GM21360 (cell line): ENCODE results near the gene MRPL41.
"Not testable (repeated sequence)": the region's sequence is repeated elsewhere in the genome, so short reads cannot be mapped to it uniquely, and the experiment has no call there.

Experiments
- ATAC-seq: cut with Tn5 transposase; IDR thresholded peaks from one replicate; pipeline ENCODE4 v1.9.1; 2021; ENCODE audit warnings: mild to moderate bottlenecking, moderate library complexity; ENCODE audit not compliant: unreplicated experiment

MRPL41 gene

DNA sequence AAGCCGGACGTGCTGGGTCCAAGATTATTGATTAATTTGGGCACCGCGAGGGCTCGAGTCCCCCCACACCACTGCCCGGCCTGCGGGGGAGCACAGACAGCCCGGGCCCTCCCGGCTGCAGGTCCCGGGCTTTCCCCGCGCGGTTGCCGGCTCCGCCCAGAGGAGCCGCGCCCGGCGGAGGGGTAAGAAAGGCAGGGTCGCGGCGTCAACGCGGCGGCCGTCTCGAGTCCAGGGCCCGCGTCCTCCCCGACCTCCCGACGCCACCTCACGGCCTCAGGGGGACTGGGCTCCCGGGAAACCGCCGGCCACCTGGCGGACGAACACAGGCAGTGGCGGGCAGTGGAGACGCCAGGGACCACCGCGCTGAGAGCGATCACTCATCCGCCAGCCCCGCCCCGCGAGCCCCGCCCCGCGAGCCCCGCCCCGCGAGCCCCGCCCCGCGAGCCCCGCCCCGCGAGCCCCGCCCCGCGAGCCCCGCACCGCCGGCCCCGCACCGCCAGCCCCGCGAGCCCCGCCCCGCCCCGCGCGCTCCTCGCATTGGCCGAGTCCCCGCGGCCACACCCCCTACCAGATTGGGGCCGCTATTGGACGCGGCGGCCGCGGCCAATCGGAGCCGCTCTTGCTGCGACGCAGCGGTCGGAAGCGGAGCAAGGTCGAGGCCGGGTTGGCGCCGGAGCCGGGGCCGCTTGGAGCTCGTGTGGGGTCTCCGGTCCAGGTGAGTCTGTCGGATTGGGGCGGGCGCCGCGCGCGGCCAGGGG is at the start of gene MRPL41:
Gene MRPL41 (plus strand): TSS at position 616 of the 758 bp plus-strand sequence. CDS start 203 bp downstream, outside the sequence.
- peak; percentile 72 for ATAC-seq

DNA sequence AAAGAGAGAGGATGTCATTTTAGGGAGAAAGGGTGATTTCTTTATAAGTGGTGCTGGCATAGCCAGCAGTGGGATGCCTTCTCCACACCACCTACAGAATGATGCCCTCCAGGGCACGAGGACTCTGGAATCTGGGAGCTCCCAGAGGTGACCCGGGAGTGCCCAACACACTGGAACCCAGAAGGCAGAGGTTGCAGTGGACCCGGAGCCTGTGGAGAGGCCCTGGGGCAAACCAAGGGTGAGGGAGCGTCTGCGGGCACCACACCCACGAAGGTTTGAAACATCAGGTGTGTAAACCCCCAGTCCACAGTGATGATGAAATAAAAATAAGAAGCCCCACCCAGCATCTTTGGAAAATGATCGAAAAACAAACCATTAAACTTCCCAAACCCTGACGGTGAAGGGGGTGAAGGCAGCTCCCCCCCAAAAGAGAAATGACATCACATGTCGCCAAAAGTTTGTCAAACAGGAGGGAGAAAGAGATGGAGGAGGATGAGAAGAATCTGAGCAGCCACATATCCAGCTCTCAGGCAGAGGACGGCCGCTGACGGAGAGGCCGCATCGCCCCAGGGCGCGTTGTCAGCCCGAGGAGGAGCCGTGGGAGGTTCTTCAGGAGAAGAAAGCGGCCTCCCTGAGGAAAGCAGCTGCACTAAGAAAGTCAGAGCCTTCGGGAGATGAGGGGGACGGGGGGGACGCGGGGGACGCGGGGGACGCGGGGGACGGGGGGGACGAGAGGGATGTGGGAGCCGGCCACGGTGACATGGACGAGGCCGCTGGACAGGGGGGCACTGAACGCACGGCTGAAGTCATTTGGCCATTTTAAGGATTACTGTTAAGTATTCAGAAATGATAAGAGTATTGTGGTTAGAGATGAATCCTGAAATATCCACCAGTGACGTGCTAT is 49.4 kb upstream of the MRPL41 start:
- ATAC-seq, result no peak

DNA sequence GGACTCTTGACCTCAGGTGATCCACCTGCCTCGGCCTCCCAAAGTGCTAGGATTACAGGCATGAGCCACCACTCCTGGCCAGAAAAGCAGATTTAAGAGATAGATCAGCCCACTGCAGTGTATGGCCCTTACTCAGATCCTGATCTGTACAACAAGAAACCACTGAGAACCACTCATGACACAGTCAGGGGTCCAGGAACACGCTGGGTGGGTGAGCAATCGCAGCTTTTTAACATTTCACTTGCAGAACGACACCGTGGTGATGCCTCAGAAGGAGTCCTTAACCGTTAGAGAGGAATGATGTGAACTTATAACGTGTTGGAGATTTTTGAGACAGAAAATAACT is 47.3 kb upstream of the MRPL41 start:
- ATAC-seq, result no peak

DNA sequence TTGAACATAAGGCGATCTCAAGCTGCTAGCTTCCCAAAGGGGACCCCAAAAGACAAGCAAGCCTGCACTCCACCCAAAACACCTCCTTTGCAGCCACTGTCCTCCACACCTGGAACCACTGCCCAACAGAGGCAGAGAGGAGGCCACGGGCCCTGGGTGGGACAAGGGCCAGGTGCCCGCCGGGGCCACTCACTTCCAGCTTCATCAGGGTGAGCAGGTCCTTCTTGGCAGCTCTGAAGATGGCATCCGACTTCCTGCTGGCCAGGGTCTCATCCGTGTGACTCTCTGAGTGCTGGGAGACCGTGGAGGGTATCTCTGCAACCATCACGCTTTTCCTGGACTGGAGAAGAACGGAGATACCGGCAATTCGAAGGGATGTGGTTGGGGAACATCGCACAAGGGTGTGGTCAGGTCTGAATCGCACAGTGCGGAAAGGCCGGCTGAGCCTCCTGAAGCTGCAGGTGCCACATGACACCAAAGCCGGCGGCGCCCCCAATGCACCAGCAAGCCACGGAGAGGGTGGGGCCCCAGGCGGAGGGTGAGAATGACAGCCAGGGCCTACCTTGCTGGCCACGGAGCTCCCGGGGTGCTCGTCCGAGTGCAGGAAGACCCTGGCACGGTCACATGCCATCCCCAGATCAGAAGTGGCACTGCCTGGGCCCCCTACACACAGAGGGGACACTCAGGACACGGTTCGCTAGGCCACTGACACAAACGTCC is 46.1 kb upstream of the MRPL41 start:
- no peak for ATAC-seq

DNA sequence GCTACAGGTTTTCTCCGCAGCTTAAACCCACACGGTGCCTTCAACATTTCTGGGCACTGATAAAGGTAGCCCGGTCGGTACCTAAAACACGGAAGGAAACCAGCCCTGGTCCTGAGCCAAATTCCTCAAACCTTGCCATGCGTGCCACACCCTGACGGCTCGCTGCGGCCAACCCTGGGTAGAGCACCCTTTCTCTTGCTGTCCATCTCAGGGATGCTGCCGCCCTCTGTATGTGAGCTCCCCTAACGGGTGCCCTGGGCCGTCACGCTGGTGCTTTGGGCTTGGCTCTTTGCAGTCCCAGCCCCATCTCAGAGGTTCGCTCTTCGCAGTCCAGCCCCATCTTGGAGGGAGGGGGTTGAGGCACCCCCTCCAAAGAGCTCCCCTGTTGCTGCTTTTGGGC is 45.4 kb upstream of the MRPL41 start:
- ATAC-seq, result no peak

DNA sequence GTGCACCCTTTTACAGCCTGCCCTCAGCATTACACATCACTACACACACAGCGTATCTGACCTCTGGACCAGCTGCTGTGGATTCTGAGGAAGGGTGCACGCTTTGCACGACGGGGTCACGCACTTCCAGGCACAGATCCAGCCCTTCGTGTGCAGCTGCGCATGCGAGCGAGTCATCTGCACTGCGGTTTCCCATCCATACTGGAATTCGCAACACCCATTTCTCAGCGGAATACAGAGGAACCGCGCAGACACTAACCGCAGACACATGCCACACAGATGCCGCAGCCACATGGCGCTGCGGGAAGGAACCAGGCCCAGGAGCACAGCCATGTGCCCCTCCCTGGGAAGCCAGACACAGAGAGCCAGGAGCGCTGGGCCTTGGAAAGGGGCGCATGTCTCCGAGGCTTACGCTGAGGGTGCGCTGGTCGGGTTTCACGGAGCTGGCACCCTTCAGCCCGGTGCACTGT is 44.9 kb upstream of the MRPL41 start:
- no peak for ATAC-seq

DNA sequence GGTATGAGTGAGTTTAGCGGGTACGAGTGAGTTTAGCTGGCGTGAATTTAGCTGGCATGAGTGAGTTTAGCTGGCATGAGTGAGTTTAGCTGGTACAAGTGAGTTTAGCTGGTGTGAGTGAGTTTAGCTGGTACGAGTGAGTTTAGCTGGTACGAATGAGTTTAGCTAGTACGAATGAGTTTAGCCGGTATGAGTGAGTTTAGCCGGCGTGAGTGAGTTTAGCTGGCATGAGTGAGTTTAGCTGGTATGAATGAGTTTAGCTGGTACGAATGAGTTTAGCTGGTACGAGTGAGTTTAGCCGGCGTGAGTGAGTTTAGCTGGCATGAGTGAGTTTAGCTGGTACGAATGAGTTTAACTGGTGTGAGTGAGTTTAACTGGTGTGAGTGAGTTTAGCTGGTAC is 42.5 kb upstream of the MRPL41 start:
- ATAC-seq, result no peak

DNA sequence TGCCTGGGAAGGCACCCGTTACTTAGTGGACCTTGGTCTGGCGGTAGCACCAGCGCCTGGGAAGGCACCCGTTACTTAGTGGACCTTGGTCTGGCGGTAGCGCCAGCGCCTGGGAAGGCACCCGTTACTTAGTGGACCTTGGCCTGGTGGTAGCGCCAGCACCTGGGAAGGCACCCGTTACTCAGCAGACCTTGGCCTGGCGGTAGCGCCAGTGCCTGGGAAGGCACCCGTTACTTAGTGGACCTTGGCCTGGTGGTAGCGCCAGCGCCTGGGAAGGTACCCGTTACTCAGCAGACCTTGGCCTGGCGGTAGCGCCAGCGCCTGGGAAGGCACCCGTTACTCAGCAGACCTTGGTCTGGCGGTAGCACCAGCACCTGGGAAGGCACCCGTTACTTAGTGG is 40.6 kb upstream of the MRPL41 start:
- ATAC-seq, result not testable (repeated sequence)

DNA sequence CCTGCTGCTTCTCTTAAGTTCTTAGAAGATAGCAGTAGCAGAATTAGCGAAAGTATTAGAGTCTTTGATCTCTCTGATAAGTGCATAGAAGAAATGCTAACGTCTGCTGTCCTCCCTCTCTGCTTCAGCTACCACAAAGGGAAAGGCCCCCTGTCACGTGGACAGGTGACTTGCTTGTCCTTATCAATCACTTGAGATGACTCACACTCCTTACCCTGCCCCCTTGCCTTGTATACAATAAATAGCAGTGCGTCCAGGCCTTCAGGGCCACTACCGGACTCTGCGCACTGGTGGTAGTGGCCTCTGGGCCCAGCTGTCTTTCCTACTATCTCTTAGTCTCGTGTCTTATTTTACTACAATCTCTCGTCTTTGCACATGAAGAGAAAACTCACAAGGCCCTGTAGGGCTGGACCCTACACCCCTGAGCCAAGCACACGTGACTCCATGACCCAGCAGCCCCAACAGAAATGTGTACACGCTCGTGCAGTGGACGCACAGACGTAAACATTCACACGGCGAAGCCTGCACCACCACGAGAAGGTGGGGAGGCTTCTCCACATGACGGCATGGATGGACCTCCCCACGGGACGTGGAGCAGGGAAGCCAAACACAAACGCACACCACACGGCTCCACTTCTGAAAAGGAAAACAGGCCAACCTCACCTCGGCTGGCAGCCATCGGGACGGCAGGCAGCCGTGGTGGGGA is 39.8 kb upstream of the MRPL41 start:
- no peak for ATAC-seq

DNA sequence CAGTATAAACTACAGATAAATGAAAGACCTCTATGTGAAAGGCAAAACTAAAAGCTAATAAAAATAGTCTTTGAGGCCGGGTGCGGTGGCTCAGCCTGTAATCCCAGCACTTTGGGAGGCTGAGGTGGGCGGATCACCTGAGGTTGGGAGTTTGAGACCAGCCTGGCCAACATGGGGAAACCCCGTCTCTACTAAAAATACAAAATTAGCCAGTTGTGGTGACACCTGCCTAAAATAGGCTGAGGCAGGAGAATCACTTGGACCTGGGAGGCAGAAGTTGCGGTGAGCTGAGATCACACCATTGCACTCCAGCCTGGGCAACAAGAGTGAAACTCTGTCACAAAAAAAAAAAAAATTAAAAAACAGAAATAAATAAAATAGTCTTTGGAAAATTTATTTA is 38.5 kb upstream of the MRPL41 start:
- not testable (repeated sequence) for ATAC-seq

DNA sequence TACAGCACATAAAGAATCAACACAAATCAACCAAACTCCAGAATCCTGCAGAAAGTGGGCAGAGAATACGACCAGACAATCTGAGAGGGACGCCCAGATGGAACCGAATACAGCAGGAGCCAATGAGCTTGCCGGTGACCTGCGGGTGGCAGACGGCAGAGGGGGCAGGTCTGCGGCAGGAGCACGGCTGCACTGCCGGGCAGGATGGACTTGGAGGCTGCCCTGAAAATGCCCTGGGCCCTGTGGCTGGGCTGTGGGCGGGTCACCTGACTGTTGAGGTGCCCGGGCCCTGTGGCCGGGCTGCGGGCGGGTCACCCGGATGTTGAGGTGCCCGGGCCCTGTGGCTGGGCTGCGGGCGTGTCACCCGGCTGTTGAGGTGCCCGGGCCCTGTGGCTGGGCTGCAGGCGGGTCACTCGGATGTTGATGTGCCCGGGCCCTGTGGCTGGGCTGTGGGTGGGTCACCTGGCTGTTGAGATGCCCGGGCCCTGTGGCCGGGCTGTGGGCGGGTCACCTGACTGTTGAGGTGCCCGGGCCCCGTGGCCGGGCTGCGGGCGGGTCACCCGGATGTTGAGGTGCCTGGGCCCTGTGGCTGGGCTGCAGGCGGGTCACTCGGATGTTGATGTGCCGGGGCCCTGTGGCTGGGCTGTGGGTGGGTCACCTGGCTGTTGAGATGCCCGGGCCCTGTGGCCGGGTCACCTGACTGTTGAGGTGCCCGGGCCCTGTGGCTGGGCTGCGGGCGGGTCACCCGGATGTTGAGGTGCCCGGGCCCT is 37.7 kb upstream of the MRPL41 start:
- not testable (repeated sequence) for ATAC-seq

DNA sequence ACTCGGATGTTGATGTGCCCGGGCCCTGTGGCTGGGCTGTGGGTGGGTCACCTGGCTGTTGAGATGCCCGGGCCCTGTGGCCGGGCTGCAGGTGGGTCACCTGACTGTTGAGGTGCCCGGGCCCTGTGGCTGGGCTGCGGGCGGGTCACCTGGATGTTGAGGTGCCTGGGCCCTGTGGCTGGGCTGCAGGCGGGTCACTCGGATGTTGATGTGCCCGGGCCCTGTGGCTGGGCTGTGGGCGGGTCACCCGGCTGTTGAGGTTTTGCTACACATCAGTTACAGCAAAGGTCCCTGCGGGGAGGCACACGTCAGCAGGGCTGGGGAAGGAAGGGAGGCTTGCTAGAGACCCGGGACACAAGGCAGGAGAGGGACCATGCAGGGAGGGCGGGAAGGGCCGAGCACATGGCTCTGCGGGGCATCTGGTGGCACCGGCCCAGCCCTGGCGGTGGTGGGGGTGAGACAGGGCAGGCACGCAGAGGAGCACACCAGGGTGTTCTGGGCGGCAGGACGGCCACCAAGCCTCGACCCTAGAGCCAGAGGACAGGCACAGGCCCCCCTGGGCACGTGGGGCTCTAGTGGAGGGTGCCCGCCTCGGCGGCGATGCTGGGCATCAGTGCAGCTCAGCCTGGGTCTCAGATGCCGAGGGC is 36.9 kb upstream of the MRPL41 start:
- ATAC-seq, result no peak

DNA sequence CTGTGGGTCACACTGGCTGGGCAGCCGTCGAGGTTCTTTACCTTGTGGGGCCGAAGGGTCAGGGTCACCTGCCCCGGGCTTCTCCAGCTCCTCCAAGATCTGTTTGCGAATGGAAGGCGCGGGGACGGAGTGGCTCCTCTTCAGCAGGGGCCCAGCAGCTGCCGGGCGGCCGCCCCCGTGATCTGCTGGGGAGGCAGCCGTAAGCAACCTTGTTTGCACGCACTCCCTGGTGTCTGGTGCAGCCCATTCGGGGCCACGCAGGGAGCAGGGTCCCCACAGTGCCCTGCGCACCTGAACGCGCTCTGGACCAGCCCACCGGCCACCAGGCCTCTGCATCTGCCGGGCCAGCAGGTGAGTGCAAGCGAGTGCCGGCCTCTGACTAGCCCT is 36.3 kb upstream of the MRPL41 start:
- no peak for ATAC-seq

DNA sequence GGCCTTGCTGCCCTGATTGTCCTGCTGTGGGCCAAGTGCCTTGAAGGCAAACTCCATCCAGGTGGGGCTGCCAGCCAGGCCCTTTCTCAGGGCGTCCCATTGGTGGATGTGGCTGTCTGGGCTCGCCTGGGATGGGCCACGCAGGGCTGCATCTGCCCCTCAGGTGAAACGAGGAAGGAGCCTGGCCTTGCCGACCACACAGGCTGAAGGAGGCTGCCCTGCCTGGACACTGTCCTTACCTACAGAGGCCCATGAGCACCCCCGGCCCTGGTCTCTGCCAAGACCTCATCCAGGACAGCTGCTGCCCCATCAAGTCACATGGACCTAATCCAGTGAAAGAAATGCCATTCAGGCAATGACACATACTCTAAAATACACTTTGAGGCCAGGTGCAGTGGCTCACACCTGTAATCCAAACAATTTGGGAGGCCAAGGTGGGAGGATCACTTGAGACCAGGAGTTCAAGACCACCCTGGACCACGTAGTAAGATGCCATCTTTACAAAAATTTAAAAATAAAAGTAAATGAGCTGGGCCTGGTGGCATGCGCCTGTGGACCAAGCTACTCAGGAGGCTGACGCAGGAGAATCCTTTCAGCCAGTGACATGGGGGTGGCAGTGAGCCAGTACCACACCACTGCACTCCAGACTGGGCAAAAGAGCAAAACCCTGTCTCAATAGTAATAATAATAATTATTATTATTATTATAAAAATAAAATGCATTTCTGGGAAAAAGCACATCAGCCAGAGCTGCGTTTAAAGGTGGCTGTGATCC is 35.3 kb upstream of the MRPL41 start:
- ATAC-seq, result no peak

DNA sequence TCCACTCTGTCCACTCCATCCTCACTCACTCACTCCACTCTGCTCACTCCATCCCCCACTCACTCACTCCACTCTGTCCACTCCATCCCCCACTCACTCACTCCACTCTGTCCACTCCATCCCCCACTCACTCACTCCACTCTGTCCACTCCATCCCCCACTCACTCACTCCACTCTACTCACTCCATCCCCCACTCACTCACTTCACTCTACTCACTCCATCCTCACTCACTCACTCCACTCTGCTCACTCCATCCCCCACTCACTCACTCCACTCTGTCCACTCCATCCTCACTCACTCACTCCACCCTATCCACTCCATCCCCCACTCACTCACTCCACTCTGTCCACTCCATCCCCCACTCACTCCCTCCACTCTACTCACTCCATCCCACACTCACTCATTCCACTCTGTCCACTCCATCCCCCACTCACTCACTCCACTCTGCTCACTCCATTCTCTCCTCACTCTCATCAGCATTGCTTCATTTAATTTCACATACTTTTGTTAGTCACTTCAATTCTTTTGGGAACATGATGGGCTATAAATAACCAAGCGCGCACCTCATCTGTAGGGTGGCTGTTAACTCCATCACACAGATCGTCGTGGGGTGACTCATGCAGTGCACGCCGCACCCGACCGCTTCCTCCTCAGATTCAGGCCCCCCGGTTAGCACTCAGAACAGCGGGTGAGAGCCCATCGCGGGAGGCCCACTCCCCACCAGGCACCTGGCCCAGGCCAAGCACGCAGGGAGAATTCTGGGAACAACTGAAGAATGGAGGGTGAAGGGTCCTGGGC is 32.8 kb upstream of the MRPL41 start:
- ATAC-seq, result not testable (repeated sequence)

DNA sequence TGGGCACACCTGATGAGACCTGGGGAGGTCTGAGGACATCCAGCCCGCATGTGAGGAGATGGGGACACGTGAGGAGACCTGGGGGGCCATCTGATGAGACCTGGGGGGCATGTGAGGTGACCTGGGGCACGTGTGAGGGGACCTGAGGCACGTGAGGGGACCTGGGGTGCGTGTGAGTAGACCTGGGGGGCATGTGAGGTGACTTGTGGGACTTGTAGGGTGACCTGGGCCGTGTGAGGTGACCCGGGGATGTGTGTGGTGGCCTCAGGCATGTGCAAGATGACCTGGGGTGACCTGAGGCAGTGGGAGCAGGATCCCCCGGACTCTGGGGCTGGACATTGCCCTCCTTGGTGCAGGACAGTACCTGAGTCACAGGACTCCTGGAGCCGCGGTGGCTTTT is 32.1 kb upstream of the MRPL41 start:
- ATAC-seq, result no peak

DNA sequence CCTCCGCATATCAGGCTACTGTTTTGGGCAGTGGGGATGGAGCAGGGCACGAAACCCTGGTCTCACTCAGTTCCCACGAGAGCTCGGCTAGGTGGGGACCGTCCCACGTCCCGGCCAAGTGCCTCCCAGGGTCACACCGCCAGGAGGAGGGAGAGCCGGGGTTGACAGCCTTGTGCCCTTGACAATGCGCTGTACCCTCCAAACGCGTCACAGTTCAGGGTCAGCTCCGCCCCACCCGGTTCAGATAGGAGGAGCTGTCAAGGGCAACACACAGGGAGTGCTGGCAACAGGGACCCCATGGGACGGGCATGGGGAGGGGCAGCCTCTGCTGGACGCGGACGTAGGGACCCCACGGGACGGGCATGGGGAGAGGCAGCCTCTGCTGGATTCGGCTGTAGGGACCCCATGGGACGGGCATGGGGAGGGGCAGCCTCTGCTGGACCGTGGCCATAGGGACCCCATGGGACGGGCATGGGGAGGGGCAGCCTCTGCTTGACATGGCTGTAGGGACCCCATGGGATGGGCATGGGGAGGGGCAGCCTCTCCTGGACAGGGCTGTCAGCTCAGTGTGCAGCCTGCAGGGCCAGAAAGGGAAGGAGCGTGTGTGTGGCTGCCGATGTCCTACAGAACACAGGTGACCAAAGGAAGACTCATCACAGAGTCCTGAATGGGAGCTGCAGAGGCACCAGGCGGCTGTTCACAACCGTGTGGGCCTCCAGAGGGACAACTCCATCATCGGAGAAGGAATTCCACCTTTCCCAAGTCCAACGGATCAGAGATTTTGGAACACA is 30.9 kb upstream of the MRPL41 start:
- no peak for ATAC-seq
